DOHH2 (cell line): ENCODE data around the gene MYOZ1.

Source experiments
- EZH2phosphoT487 ChIP-seq: fragments of 200-600 bp; sonication (generic); IDR thresholded peaks from 2 replicates; pipeline ENCODE4 v1.6.1; 2017; ENCODE audit warnings: borderline replicate concordance, mild to moderate bottlenecking, antibody characterized with exemption, low read length, moderate library complexity, mixed read lengths
- TF ChIP-seq, protein P1 (sequence below): fragments of 200-600 bp; sonication (generic); IDR thresholded peaks from one replicate; pipeline ENCODE4 v1.5.1; 2014; ENCODE audit warnings: antibody characterized with exemption, mild to moderate bottlenecking, low read depth, low read length; ENCODE audit not compliant: poor library complexity, severe bottlenecking

DNA sequence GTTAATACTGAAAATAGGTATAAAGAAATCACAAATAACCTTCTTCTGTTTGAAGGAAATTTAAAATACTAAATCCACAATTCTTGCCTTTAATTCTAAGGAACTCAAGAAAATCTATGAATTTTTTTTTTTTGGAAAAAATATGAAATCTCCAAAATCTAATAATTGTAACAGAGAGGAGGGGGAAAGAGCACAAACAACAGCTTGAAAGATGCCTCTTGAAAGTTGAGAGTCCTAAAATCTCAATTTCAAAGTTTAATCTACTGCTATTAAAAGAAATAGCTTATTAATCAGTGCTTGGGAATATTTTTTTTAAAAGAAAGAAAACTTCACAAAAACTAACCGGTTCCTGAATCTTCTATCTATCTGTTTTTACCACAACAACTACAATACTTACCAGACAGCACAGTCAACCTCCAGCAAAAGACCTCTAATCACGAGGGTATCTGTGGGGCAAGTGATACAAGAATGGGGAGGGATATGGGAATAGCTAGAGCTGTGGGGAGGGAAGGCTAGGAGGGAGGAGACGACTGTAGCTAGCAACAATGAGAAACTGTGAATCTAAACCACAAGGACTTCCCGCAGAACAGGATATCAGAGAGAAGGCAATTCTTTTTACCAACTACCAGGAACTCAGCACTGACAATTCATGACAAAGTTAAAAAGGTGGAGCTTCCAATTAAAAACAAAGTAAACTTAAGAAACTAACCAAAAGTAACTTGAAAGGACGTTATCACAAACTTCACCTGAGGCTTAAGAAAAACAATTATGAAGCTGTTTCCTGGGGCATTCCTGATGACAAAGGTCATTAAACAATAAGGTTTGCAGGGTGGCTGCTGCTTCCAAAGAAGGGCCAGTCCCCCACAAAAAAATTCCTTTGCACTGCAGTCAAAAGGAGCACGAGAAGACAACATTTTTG is 50.1 kb downstream of the MYOZ1 start, which contains the start of gene USP54:
- TF ChIP-seq, protein P1, sequence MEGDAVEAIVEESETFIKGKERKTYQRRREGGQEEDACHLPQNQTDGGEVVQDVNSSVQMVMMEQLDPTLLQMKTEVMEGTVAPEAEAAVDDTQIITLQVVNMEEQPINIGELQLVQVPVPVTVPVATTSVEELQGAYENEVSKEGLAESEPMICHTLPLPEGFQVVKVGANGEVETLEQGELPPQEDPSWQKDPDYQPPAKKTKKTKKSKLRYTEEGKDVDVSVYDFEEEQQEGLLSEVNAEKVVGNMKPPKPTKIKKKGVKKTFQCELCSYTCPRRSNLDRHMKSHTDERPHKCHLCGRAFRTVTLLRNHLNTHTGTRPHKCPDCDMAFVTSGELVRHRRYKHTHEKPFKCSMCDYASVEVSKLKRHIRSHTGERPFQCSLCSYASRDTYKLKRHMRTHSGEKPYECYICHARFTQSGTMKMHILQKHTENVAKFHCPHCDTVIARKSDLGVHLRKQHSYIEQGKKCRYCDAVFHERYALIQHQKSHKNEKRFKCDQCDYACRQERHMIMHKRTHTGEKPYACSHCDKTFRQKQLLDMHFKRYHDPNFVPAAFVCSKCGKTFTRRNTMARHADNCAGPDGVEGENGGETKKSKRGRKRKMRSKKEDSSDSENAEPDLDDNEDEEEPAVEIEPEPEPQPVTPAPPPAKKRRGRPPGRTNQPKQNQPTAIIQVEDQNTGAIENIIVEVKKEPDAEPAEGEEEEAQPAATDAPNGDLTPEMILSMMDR: no peak
- no peak for TF ChIP-seq EZH2phosphoT487
